Measurements from ENCODE around the gene LSM2. TPM values are rescaled to one million over a fixed set of nuclear protein-coding genes. Genes with fewer than 3 reads are reported as not detected.
A peak's percentile ranks its signal among the peaks of the same experiment; 100 is the strongest.

Gene LSM2
- total RNA-seq, 4 donors from 2014 or later: 27.1 to 70.8 (median 36.6) TPM

DNA sequence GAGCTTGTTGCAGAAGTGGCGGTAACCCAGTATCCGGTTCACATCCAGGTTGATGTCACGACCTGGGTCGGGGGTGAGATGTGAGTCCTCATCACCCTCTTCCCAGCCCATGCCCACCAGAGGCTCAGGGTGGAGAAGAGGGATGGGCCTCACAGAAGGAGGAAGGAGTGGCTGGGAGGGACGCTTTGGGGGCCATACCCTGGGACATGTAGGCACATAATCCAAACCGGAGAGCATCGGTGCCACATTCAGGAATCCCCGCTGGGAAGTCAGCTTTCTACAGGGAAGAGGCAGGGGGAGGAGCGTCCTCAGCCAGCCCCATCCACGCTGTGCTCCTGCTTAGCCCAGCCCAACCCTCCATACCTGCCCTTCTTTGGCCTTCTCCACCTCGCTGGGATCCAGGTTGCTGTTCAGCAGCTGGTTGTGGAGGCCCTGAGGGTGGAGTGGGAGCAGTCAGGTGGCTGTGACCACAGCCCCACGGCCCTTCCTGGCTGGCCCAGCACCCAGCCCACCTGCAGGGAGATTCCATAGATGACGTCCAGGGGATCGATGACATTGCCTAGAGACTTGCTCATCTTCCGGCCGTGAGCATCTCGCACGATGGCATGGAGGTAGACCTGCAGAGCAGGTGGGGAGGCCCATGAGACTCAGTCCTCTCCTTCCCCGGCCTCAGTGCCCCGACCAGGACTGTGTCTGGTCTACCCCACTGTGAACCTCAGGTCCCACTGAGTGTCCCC, 26.1 kb downstream of the LSM2 start:
- WGBS, 2 donors: 84 to 97% methylated on average over 7 to 16 of the region's 20 CpGs
- peaks cover 13 to 21% (median 14%) of the 10 kb centered on the region in 3 donors for H3K4me1 ChIP-seq
- TF ChIP-seq, protein P1, sequence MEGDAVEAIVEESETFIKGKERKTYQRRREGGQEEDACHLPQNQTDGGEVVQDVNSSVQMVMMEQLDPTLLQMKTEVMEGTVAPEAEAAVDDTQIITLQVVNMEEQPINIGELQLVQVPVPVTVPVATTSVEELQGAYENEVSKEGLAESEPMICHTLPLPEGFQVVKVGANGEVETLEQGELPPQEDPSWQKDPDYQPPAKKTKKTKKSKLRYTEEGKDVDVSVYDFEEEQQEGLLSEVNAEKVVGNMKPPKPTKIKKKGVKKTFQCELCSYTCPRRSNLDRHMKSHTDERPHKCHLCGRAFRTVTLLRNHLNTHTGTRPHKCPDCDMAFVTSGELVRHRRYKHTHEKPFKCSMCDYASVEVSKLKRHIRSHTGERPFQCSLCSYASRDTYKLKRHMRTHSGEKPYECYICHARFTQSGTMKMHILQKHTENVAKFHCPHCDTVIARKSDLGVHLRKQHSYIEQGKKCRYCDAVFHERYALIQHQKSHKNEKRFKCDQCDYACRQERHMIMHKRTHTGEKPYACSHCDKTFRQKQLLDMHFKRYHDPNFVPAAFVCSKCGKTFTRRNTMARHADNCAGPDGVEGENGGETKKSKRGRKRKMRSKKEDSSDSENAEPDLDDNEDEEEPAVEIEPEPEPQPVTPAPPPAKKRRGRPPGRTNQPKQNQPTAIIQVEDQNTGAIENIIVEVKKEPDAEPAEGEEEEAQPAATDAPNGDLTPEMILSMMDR (IDR thresholded peaks at IDR 0.05): no peak
- no peak for TF ChIP-seq POLR2A (IDR thresholded peaks at IDR 0.05)
- intact Hi-C loops (cut with DNase I): no loop called here
- H3K36me3 ChIP-seq: peaks cover 31 to 80% (median 43%) of the 10 kb centered on the region in 3 donors
- H3K9me3 ChIP-seq: no peaks in the 10 kb centered on the region
- no peaks in the 10 kb centered on the region for H3K27me3 ChIP-seq
- DNase-seq: no peak
- no peak overlapping the region for H3K4me3 ChIP-seq
- no peak overlapping the region for H3K27ac ChIP-seq

DNA sequence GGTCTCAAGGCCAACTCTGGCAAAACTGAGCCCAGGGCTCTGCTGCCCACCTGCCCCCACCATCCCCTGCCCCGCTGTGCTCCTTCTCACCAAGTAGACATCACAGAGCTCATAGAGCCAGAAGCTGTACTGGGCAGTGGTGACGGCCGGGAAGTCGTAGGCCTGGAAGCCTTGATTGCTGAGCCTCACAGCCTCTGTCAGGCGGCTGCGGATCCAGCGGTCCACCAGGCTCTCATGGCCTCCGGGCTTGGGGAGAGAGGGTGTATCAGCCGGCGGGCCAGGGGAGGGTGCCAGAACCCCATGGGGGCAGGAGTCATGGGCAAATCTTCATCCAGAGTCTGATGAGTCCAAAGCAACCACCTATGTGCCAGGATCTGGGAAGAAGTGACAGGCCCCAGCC, 26.9 kb downstream of the LSM2 start:
- Histone ChIP-seq H3K9me3 (no peaks in the 10 kb centered on the region), H3K36me3 (peaks cover 24 to 72% (median 35%) of the 10 kb centered on the region in 3 donors), H3K4me1 (peaks cover 13 to 29% (median 14%) of the 10 kb centered on the region in 3 donors), H3K27me3 (no peaks in the 10 kb centered on the region), H3K27ac (no peak overlapping the region), H3K4me3 (no peak overlapping the region)
- TF ChIP-seq POLR2A (IDR thresholded peaks at IDR 0.05): no peak
- TF ChIP-seq, protein P1 (IDR thresholded peaks at IDR 0.05): no peak
- DNase-seq: no peak
- WGBS, 2 donors: 83% methylated on average over 5 of the region's 10 CpGs; no CpG with 5 or more reads in 1 of the 2 donors
- intact Hi-C loops (cut with DNase I): no loop called here

DNA sequence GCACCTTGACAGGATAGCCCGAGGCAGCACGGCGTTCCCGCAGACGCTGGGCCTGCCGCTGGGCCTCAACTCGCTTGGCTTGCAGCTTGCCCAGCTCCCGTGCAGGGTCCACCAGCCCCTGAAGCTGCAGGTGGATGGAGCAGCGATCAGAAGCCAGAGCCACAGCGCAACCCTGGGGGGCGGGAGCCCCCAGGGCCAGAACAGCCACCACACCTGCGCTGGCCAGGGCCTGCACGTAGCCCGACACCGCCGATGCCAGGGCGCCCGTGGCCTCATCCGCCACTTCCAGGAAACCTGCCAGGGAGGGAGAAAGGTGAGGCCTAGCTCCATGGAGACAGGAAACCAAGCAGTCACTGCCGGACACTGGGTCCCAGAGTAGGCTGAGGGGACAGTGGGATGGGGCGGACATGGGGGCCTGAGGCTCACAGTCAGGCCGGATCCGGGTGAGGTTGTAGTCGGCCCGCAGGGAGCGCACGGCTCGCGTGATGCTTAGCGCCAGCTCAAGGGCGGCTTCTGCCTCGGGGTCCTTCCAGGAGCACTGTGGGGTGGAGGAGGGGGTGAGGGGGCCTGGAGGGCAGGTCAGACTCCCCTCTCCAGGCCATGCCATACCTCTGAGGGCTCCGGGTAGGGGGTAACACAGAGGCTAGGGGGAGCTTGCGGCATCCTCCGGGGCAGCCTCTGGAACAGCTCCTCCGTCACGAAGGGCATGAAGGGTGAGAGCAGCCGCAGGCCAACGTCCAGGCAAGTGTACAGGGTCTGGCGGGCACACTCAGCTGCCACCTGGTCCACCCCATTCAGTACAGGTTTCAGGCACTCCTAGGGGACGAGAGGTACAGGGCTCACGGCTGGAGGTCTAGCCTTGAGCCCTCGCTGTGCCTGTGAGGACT, 27.5 kb downstream of the LSM2 start:
- intact Hi-C loops (cut with DNase I): no loop called here
- Histone ChIP-seq H3K27me3 (no peaks in the 10 kb centered on the region), H3K27ac (no peak overlapping the region), H3K36me3 (peaks cover 17 to 66% (median 29%) of the 10 kb centered on the region in 3 donors), H3K4me1 (peaks cover 13 to 32% (median 14%) of the 10 kb centered on the region in 3 donors), H3K9me3 (no peaks in the 10 kb centered on the region), H3K4me3 (no peak overlapping the region)
- no peak for DNase-seq
- TF ChIP-seq POLR2A (IDR thresholded peaks at IDR 0.05): no peak
- TF ChIP-seq, protein P1 (IDR thresholded peaks at IDR 0.05): no peak
- WGBS, 2 donors: 80 to 100% methylated on average over 1 of the region's 43 CpGs

DNA sequence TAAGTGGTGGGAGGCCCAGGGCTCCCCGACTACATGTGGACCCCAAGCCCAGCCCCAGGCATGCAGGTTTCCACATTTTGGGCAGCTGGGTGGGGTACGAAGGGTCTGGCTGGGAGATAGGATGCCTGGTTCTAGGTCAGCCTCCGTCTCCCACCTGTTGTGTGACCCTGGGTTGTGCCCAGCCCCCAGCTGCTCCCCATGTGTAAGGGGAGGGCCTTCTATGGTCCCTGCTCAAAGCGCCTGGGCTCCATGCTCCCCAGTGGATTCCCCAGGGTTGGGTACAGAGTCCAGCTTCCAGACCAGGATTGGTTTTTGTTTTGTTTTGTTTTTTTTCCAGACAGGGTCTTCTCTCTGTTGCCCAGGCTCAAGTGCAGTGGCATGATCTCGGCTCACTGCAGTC, 28.6 kb downstream of the LSM2 start:
- no peak for TF ChIP-seq POLR2A (IDR thresholded peaks at IDR 0.05)
- H3K4me1 ChIP-seq: peaks cover 13 to 32% (median 14%) of the 10 kb centered on the region in 3 donors
- DNase-seq: no peak
- no peaks in the 10 kb centered on the region for H3K9me3 ChIP-seq
- H3K27me3 ChIP-seq: no peaks in the 10 kb centered on the region
- H3K27ac ChIP-seq: peak overlapping the region in 1 of 4 donors; percentile 65
- WGBS, 2 donors: 86 to 96% methylated on average over 2 to 3 of the region's 5 CpGs
- no peak overlapping the region for H3K4me3 ChIP-seq
- H3K36me3 ChIP-seq: peaks cover 13 to 55% (median 26%) of the 10 kb centered on the region in 3 donors
- intact Hi-C loops (cut with DNase I): no loop called here

DNA sequence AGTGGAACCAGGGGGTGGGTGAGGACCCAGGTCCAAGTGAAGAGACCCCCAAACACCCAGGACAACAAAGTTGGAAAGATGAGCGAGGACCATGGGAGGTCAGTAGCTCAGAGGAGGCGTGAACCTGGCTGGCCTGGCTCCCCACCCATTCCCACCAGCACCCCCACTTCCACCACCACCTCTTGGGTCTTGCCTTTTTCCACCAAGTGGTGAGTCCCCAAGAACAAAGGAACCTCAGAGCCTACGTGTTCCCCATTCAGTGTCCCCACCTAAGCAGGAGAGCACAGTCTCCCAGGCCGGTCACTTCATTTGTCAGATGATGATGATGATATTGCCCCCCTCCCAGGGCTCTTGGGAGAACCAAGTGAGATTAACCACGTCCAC, 29.1 kb downstream of the LSM2 start:
- H3K27me3 ChIP-seq: no peaks in the 10 kb centered on the region
- H3K9me3 ChIP-seq: no peaks in the 10 kb centered on the region
- intact Hi-C loops (cut with DNase I): no loop called here
- H3K27ac ChIP-seq: peak overlapping the region; percentile 45 to 73 (median 64)
- H3K4me3 ChIP-seq: no peak overlapping the region
- DNase-seq: no peak
- H3K36me3 ChIP-seq: peaks cover 13 to 50% (median 26%) of the 10 kb centered on the region in 3 donors
- peaks cover 13 to 32% (median 14%) of the 10 kb centered on the region in 3 donors for H3K4me1 ChIP-seq
- TF ChIP-seq POLR2A (IDR thresholded peaks at IDR 0.05): no peak
- TF ChIP-seq, protein P1 (IDR thresholded peaks at IDR 0.05): no peak
- WGBS, 2 donors: 89% methylated on average over 4 to 5 of the region's 5 CpGs
